Pancreas (tissue), 10 donors: ENCODE results near the gene ZNF672. TPM values are rescaled to one million over a fixed set of nuclear protein-coding genes. Genes with fewer than 3 reads are reported as not detected.

ENCODE experiments used
- ATAC-seq, 4 donors: fragments of 200-7000 bp; cut with Tn5 transposase; one replicate each; pipeline versions ENCODE4 v1.8.0 to v1.9.1; 2020; ENCODE audit warnings: mild to moderate bottlenecking in 4 of 4, moderate library complexity in 4 of 4
- DNase-seq, 6 donors: peaks; one replicate each; pipeline ENCODE4 v3.0.0-alpha.2; 2020
- FAIRE-seq: peaks from 2 replicates; lab custom pipeline; 2012; peaks lifted over from hg19 to GRCh38; lab: Jason Lieb, UNC
- H3K27ac ChIP-seq, 4 donors: fragments of 200-600 bp; sonication (generic); 1 replicate in 3 of 4; 2 replicates in 1 of 4; pipeline versions ENCODE4 v1.5.0 to v1.8.0; 2020
- H3K27me3 ChIP-seq, 4 donors: fragments of 200-600 bp; one replicate each; pipeline ENCODE4 v1.8.0; 2021
- H3K36me3 ChIP-seq, 3 donors: fragments of 200-600 bp; sonication (generic) in 1 of 3; one replicate each; pipeline versions ENCODE4 v1.5.0 to v1.8.0; 2020 to 2021
- H3K4me1 ChIP-seq, 3 donors: fragments of 200-600 bp; one replicate each; pipeline ENCODE4 v1.8.0; 2021
- H3K4me3 ChIP-seq, 4 donors: fragments of 200-600 bp; sonication (generic) in 2 of 4; one replicate each; pipeline versions ENCODE4 v1.5.0 to v1.8.0; 2020 to 2021
- H3K9me3 ChIP-seq, 4 donors: fragments of 200-600 bp; one replicate each; pipeline ENCODE4 v1.8.0; 2021
- WGBS, 2 donors: extraction: QIAGEN DNeasy Blood & Tissue Kit; methylation state at CpG; one replicate each; pipeline ENCODE4 v1.1.7; 2013; 5-methylcytosine and 5-hydroxymethylcytosine counted together
- intact Hi-C, 3 donors: fragments of 100-400 bp; cut with DNase I; formaldehyde crosslinking; loops; one replicate each; pipeline versions ENCODE4 v1.11.1 to v1.14.2; 2022
- polyA plus RNA-seq, 2 donors: library from polyadenylated mRNA; stranded (reverse); fragments of 200-250 nt; gene quantifications; one replicate each; pipeline ENCODE4 v1.2.3, GENCODE V29; 2013
- total RNA-seq, 6 donors: library from RNA; stranded (reverse); fragmentation: NEBNext Ultra II Directional in 4 of 6; extraction: Animal tissue kit (Norgen Biotek cat#: 25700) in 4 of 6; gene quantifications; one replicate each; pipeline versions ENCODE4 v1.2.1 to v1.2.4, GENCODE V29; 2021 to 2023
- TF ChIP-seq, protein P1 (sequence below), 4 donors: fragments of 200-600 bp; sonication (generic) in 3 of 4; IDR thresholded peaks; one replicate each; pipeline versions ENCODE4 v1.5.0 to v1.8.0; 2021; ENCODE audit warnings: antibody characterized with exemption in 4 of 4
- donor health status: healthy with polysubstance abuse.
- donor health status: DM: no; HTN: no; CAD: no; lungs with moderate emphysema.
- donor health status: DM: no; HTN: no; CAD: no.
- donor health status: control.
- donor health status: control.
- donor health status: Bipolar disorder and iron deficiency.
- donor health status: DM: yes; HTN: yes; CAD: no.
- donor health status: DM: no; HTN: no; CAD: no.
- donor health status: DM: no; HTN: no; CAD: no.
- donor health status: DM: yes; HTN: yes; CAD: no.

Gene ZNF672
- total and polyA plus RNA-seq, 8 donors: 9.7 to 22.6 (median 15.1) TPM

GRCh38 chr1:248847181-248847955, 9.3 kb downstream of the ZNF672 start:
- H3K4me3 ChIP-seq: no peak overlapping the region
- no peaks in the 10 kb centered on the region for H3K4me1 ChIP-seq
- intact Hi-C loops: no loop called here
- H3K36me3 ChIP-seq: peaks cover 3 to 42% (median 20%) of the 10 kb centered on the region in 3 donors
- ATAC-seq (no peak), DNase-seq (no peak), FAIRE-seq (no peak)
- TF ChIP-seq, protein P1, sequence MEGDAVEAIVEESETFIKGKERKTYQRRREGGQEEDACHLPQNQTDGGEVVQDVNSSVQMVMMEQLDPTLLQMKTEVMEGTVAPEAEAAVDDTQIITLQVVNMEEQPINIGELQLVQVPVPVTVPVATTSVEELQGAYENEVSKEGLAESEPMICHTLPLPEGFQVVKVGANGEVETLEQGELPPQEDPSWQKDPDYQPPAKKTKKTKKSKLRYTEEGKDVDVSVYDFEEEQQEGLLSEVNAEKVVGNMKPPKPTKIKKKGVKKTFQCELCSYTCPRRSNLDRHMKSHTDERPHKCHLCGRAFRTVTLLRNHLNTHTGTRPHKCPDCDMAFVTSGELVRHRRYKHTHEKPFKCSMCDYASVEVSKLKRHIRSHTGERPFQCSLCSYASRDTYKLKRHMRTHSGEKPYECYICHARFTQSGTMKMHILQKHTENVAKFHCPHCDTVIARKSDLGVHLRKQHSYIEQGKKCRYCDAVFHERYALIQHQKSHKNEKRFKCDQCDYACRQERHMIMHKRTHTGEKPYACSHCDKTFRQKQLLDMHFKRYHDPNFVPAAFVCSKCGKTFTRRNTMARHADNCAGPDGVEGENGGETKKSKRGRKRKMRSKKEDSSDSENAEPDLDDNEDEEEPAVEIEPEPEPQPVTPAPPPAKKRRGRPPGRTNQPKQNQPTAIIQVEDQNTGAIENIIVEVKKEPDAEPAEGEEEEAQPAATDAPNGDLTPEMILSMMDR (IDR thresholded peaks at IDR 0.05): no peak
- H3K9me3 ChIP-seq: no peaks in the 10 kb centered on the region
- no peaks in the 10 kb centered on the region for H3K27me3 ChIP-seq
- 95 to 96% methylated on average over 71 to 76 of the region's 76 CpGs for WGBS, 2 donors
- H3K27ac ChIP-seq: no peak overlapping the region

DNA sequence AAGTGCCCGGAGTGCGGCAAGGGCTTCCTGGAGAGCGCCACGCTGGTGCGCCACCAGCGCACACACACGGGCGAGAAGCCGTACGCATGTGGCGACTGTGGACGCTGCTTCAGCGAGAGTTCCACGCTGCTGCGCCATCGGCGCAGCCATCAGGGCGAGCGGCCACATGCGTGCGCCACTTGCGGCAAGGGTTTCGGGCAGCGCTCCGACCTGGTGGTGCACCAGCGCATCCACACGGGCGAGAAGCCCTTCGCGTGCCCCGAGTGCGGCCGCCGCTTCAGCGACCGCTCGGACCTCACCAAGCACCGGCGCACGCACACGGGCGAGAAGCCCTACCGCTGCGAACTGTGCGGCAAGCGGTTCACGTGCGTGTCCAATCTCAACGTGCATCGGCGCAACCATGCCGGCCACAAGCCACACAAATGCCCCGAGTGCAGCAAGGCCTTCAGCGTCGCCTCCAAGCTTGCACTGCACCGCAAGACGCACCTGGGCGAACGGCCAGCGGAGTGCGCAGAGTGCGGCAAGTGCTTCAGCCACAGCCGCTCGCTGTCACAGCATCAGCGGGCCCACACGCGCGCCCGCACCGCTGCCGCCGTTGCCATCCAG, 10.0 kb downstream of the ZNF672 start:
- WGBS, 2 donors: 96% methylated on average over 72 of the region's 72 CpGs
- Histone ChIP-seq H3K9me3 (no peaks in the 10 kb centered on the region), H3K27me3 (no peaks in the 10 kb centered on the region), H3K36me3 (peaks cover 3 to 42% (median 20%) of the 10 kb centered on the region in 3 donors), H3K4me1 (no peaks in the 10 kb centered on the region), H3K27ac (no peak overlapping the region), H3K4me3 (no peak overlapping the region)
- intact Hi-C loops: no loop called here
- FAIRE-seq: no peak
- DNase-seq: peak in 1 of 6 donors; percentile 11
- ATAC-seq: no peak
- TF ChIP-seq, protein P1 (IDR thresholded peaks at IDR 0.05): no peak

DNA sequence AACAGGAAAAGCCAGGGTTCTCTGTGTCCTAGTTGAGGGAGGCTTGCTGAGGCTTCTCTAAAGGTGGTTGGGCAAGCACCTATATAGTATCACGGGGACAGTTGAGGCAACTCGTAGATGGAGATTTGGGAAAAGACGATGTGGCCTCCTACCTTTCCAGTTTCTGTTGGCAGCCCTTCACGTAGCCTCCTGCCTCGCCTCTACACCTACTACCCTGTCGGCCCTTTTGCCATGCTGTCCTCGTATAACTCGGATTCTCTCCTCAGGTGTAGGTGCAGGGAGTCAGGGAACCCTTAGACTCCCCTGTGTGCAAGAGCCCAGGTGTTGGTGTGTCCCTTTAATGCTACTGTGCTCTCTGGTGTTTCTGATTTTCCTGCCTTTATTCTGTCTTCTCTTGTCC, 10.6 kb downstream of the ZNF672 start:
- intact Hi-C loops: no loop called here
- 90 to 94% methylated on average over 8 of the region's 8 CpGs for WGBS, 2 donors
- H3K27ac ChIP-seq: no peak overlapping the region
- no peaks in the 10 kb centered on the region for H3K27me3 ChIP-seq
- peak in 1 of 6 donors; percentile 9 for DNase-seq
- no peaks in the 10 kb centered on the region for H3K4me1 ChIP-seq
- TF ChIP-seq, protein P1 (IDR thresholded peaks at IDR 0.05): no peak
- no peak for ATAC-seq
- H3K36me3 ChIP-seq: peaks cover 3 to 42% (median 20%) of the 10 kb centered on the region in 3 donors
- no peak overlapping the region for H3K4me3 ChIP-seq
- H3K9me3 ChIP-seq: no peaks in the 10 kb centered on the region
- no peak for FAIRE-seq

GRCh38 chr1:248849152-248849551, 11.1 kb downstream of the ZNF672 start:
- peak in 1 of 6 donors; percentile 16 for DNase-seq
- H3K4me3 ChIP-seq: no peak overlapping the region
- TF ChIP-seq, protein P1 (IDR thresholded peaks at IDR 0.05): no peak
- intact Hi-C loops: no loop called here
- no peak for FAIRE-seq
- no peaks in the 10 kb centered on the region for H3K4me1 ChIP-seq
- H3K36me3 ChIP-seq: peaks cover 3 to 42% (median 20%) of the 10 kb centered on the region in 3 donors
- H3K9me3 ChIP-seq: no peaks in the 10 kb centered on the region
- ATAC-seq: peak in 2 of 4 donors; percentile 5 to 41
- 62 to 66% methylated on average over 3 of the region's 3 CpGs for WGBS, 2 donors
- H3K27me3 ChIP-seq: no peaks in the 10 kb centered on the region
- no peak overlapping the region for H3K27ac ChIP-seq
